ENCODE results near the gene NTN1.
A peak's percentile ranks its signal among the peaks of the same experiment; 100 is the strongest.

Gene NTN1

DNA sequence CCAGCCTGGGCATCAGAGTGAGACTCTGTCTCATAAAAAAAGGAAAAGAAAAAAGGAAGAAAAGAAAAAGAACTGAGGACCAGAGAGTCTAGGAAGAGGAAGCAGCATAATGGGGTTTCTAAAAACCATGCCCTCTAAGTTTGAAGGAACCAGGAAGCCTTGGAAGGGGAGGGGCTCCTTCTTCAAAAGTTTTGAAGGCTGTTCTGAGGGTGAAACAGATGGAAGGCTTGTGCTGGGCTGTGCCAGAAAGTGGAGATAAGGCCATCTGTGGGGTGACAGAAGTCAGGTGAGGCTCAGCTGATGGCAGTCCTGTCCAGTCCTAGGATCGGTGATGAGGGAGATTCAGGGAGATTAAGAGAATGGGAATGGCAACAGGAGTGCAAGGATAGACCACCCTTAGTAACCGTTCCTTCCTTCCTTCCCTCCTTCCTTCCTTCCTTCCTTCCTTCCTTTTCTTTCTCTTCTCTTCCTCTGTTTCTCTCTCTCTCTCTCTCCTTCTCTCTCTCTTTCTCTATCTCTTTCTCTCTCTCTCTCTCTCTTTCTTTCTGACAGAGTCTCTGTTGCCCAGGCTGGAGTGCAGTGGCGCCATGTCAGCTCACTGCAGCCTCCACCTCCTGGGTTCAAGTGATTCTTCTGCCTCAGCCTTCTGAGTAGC lies 182.6 kb downstream of the NTN1 start:
- peak; percentile 31 for DNase-seq

DNA sequence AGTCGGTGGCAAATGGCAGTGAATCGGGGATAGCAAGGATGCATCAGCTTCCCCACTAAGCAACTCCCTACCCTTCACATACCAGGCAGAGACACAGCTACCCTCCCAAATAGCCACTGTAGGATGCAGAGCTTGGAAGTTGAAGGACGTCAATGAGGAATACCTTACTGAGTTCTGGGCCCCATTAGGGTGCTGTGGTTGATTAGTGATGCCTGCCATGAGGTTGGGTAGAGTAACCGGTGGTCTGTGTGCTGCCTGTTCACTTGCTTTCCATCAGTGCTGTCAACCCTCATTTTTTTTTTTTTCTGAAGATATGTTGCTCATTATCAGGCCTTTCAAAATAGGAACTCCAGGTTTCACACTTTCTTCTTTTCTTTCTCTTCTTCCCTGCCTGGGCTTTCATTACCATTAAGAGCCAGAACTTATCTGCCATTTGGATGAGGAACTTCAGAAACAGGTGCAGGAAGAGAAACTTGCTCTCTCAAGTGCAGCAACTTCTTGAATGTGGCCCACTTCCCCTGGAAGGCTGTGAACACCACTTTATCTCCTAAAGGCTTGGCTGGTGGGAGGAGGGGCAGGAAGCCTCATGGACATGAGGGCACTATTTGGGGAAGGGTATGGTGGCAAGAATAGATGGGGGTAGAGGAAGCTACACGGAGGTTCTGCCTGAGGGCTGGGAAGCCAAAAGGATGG lies 183.5 kb downstream of the NTN1 start:
- DNase-seq, result peak; percentile 80

DNA sequence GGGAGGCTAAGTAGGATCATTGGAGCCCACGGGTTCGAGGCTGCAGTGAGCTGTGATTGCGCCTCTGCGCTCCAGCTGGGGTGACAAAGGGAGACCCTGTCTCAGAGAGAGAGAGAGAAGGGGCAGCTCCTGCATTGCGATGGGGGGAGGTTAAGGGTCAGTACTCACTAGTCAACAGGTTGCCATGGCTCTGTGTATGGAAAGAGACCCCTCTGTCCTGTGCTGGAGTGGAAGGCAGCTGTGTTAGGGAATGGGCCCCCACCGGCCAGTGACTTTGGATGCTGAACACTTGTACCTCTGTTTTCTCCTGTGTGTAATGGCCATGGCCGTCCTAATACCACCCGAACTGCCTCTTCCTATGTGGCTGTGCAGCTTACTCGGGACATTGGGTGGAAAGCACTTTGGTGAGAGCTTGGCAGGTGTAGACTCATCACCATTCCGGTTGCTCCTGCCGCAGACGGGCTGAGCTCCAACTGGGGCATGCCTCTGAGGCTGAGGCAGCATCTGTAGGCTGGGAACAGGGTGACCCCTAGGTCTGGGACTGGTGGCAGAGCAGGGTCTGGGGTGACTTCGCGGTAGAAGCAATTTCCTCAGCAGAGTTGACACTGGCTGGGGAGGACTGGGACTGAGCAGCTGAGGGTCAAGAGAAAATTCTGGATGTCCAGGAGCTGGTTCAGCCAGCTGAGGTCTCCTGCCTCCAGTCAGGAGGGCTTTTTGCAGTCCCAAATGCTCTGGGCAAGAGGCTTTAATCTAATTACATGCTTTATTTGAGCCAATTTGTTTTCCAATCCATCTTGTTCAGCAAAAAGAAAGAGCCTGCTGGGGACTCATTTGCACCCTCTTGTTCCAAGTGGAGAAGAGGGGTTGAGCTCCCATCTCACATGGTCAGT lies 184.5 kb downstream of the NTN1 start:
- no peak for DNase-seq

DNA sequence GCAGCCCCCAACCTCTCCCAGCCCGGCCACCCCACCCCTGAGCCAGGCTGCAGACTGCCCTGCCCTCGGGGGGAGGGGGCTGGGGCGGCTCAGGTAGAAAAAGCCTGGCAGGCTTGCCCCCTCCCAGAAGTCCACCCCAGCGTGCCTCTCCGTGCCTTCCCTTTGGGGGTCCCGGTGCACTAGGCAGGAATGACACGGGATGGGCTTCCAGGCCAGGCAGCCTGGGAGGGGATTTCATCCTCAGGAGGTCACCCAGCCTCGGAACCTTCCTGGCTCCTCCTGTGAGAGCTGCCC lies 185.0 kb downstream of the NTN1 start:
- DNase-seq, result no peak

DNA sequence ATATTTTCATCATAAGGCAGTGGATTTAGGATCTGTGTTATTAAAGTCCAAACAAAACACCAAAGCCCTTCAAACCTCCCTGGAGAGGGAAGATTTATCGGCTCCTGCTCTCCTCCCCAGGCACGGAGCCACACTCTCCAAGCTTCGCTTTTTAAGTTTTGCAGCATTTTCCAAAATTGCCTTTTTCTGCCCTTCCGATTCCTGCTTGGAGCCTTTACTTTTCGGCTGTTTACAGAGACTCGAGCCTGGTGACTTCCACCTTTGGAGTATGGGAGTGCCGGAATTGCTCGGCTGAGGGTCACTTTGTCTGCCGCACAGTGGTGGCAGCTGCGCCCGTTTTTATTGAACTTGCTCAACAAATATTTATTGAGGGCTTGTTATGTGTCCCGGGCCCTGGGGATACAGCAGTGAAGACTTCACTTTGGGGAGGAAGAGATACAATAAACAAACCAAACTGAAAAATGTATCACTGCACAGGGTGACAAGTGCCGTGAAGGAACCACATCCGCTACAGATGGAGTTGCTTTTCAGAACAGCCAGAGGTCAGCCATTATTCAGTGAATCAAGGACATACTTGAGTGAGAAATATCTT lies 185.5 kb downstream of the NTN1 start:
- DNase-seq, result no peak

DNA sequence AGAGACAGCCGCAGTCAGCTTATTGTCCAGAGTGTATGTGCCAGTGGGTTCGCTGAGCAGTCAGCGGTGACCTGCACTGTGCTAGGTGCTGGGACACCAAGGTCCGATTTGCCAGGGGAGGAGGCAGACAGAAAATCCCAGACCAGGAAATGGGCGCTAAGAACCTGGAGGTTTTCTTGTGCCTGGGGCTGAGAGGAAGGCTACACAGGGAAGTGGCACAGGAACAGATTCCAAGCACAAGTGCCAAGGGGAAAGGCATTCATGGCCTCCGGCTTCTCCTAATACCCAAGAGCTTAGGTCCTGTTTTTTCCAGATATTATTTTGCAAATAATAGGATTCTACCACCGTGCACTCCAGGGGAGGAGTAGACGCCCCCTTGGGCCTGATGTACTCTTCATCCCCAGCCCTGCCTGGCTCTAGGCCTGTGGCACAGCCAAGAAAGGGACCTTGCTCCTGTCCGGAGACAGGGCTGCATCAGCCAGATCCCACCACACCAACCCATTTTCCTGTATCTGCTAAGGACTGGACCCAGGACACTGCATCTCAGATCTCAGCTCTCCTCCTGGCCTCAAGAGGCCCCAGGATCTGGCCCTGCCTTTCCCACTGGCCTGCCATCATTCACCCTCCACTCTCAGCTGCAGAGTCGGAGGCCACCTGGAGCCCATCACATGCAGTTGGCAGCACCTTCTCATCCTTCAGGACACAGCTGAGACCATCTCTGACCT lies 187.2 kb downstream of the NTN1 start:
- DNase-seq, result no peak

DNA sequence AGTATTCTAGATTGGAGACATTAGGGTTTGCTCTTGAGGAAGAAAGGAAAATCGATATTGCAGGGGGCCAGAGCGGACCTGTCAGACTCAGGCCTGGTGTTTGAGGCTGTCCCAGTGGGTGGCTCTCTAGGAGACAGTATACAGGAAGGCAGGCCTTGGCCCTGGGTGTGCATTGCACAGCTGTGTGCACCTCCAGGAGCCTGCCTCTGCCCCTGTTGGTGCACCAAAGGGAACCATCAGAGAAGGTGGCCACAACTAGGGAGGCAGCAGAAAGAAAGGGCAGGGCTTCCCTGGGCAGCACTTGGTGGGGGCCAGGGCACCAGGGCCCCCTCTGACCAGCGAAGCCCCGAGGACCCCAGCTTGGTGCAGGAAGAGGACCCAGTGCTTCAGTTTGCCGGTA lies 188.0 kb downstream of the NTN1 start:
- DNase-seq, result no peak

DNA sequence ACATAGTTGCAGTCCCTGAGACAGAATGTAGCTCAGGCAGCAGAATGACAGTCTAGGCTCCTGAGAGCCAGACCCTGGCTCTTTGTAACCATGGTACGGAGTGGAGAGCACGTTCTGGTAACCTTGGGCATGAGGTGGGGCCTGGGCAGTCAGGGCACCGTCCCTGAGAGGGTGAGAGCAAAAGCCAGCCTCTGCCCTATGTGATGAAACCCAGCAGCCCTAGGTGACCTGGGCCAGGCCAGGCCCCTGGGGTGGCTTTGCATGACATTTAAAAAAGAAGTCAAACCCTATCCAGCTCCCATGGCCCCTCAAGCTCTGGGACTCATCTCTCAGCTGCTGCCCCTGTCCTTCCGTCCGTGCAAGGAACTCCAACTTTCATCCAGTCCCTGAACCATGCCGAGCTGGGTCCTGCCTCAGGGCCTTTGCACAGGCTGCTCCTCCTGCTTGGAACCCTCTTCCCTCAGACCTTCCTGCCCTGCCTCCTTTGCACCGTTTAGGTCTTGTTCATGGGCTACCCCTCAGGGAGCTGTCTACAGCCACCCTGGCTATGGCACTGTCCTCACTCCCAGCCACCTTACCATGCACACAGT lies 188.6 kb downstream of the NTN1 start:
- DNase-seq, result no peak

DNA sequence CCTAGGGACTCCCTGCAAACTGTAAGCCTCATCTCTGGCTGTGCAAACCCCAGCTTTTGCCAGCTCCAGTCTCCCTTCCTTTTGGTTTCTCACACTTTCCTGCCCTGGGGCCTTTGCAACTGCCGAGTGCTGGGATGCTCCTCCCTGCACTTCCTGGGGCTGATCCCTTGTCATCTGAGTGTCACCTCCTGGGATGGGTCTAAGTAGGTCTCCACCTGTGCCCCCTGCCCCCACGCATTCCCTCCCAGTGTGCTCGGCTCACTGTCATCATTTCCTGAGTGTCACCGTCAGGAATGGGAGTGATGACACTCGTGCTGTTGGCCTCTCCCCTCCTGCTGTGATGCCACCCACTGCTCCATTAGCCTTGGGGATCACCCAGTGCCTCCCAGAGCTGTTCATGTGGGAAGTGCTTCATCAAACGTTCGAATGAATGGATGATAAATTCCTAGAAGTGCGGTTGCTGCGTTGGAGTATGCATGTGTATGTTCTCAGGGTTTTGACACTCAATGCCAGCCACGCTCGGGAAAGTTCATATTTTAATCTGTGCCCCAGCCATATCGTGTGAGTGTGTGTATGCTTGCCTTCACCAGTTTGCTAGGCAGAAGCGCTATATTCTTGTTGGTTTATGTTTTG lies 189.9 kb downstream of the NTN1 start:
- no peak for DNase-seq

DNA sequence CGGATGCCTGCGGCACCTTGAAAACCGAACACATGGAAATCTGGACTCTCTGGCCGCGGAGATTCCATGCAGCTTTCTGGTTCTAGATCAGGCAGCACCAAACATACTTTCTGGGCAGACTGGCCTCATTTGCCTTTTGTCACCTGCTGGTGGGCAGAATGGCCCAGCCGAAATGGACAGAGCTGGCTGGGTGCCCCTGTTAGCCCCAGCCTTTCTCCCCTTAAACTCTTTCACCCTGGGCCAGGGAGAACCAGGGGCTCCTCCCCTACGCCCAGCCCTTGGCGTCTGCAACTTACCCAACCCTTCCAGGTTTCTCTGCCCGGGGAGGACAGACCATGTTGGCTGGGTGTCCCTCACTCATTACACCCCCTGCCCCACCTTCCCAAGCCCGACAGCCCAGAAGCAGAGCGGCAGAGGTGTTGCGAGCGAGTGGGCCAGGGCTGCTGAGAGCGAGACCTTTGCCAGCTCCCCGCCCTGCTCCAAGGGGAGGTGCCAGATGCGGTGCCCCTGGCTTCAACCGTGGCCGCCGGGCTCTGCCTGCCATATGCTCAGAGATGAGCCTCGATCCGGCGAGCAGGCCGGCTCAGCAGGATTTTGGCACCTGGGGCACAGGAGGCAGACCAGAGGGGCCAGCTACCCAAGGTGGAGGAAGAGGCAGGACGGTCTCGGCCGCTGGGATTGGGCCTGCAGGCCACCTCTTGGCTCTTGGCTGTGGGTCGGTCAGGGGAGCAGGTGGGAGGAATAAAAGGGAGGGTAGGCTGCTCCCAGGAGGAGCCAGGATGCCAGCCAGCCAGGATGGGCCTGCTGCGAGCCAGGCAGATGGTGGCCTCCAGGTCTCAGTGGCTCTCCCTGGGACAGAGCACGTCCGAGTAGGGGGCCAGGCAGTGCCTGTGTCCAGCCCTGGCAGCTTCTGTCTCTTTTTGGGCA lies 191.3 kb downstream of the NTN1 start:
- DNase-seq, result no peak

DNA sequence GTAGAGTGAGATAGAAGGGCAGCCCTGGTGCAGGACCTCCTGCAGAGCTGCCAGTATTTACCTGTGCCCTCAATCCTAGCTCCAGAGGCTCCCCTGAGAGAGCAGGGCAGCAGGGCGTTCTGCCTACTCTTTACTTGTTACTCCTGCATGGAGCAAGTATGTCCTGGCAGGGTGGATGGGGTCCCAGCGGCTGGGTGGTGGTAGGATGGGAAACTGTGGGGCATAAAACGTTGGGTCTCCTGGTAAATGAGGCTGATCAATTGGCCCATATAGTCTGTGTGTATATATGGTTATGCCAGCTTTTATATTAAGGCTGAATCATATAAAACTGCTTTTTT lies 192.0 kb downstream of the NTN1 start:
- DNase-seq, result no peak

DNA sequence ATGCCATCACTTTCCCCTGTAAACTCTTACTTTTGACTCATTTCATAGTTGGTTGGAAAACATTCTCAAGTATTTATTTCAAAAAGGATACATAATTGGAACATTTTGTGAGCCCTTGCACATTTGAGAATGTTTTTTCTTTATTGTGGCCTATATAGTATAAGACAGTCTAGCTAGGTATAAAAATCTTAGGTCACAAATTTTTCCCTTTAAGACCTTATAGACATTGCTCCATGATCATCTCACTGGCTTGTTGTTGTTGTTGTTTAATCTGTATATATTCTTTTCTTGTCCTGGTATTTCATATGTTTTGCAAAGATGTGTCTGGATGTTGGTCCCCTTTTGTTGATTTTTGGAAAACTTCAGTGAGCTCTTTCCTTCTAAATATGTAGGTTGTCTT lies 194.2 kb downstream of the NTN1 start:
- DNase-seq, result no peak

DNA sequence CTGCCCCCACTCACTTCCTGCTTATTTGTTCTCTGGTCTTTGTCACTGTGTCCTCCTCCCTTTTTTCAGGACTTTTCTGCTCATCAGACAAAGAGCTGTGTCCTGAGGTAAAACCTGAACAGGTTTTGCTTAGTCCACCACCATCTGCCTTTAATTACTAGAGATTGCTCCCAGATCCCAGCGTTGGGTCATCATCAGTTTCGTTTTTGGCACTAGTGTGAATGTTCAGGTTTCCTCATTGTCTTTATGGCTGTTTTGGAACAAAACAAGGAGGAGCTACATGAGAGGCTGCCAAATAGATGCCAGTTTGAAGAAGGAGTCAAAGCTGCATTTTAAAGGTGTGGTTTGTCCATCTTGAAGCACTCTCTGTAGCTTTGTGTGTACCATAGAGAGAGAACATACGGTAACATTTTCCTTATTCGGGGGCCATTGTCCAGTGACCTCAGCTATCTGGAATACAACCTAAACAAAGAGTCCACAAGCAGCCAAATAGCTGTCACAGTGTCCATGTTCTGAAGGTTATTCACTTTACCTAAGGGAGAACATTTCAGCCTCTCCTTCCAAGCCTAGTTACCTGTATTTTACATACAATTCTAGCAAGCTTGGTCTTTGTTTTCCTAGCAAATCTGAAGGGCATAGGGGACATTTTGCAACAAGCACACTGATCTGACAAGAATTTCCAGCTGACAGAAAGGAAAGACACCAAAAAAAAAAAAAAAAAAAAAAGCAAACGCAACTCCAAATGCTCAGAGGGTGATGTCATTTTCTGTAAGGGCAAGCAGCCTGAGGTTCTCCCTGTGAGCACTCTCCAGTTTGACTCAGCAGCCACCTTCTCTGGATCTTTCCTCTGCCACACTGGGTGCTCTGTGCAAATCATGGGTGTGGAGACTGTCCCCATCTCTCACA lies 196.1 kb downstream of the NTN1 start:
- no peak for DNase-seq

DNA sequence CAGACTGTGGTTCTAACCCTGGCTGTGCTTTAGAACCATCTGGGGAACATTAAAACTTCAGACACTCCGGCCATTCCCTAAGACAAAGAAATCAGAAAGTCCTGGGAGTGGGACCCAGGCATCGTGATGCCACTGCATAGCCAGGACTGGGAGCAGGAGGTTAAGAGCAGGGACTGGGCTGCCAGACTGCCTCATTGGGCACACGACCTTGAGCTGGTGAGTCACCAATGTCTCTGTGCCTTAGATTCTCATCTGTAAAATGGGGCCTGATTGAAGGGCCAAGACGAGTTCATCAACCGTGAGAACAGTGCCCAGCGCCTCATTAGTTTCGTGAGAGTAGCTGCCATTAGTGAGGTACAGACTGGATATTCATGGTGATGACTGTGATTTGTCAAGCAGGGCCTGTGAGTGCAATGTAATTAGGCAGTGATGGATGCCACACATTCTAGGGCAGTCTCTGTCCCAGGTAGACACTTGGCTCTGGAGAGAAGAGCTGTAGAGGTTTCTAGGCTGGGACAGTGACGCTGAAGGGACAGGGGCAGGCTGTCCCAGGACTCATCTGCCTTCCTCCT lies 196.8 kb downstream of the NTN1 start:
- DNase-seq, result no peak

DNA sequence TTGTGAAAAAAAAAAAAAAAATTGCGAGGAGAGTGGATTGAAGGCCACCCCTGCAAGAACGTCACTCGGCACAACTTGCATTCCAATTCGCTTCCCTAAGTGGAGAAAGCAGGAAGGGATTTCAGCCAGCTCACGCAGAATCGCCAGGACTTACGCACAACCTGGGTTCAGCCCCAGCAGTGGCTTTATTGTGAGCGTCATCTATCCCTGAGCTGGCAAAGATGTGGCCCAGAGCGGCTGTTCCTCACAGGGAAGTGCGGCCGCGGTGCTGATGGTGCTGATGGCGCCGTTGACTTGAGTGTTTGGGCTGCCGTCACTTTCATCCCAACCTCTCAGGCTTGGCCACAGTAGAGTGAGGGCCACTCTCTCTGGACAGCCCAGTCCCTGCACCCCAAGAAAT lies 197.6 kb downstream of the NTN1 start:
- no peak for DNase-seq

DNA sequence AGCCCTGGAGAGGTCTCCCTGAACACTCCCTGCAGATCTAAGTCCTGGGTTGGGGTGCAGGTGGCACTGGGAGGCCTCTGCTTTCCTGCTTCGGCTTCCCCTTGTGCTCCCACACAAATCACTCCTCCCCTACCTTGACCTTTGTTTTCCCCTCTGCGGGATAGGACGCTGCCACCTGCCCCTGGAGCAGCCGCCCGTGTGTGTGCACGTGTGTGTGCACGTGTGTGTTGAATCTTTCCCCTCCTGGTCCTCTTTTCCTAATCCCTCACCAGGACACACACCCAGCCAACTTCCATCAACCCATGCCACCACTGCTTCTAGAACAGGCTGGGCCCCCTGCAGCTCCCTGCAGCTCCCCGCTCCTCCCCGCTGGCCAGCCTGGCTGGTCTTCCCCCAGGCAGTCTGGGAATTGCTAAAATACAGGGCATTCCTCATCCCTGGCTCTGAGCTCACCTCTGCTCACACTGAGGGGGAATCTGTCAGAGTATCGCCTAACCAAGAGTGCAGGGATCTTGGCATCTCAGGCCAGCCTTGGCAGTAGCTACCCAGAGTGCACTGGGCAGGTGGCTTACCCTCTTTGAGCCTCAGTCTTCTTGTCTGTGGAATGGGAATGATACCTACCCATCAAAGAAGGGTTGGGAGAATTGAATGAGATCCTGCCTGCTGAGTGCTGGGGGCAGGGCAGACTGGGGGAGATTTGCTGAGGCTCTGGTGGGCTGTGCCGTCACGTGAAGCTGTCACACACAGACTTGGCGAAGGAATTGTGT lies 198.5 kb downstream of the NTN1 start:
- no peak for DNase-seq

DNA sequence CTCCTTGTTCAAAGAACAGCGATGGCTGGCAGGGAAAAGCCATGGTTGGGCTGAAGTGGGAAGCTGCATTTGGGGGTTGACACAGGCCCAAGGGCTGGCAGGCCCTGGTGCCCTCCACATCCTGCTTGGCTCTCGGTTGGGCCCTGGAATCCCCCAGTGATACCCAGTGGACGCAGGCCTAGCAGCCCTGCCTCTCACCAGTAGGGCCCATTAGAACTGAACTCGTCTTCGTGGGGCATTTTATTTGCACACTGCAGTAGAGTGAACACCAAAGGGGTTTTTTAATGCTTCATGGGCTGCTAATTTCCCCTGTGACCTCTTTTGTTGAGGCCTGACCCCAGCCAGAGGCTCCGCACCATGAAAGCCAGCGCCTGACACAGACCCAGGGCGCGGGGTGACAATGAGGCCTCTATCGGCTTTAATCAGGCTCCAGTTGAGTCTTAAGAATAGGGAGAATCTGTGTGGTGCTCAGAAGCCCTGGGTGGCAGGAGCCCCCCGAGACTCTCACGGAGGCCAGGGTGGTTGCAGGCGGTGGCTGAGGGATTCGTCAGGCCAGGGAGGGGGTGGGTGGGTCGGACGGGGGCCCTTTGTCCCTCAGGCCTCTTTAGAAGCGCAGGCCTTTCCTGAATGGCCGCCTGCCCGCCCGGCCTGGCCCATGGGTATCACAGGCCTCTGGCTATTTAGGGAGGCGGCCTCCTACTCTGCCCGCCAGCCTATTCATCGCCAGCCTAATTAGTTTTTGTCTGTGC lies 199.3 kb downstream of the NTN1 start:
- DNase-seq, result no peak
